ENCODE measurements around the gene FBXL7. TPM values are rescaled to one million over a fixed set of nuclear protein-coding genes. Genes with fewer than 3 reads are reported as not detected.

FBXL7 gene
- total RNA-seq, 1 donor from 2014 or later, result 70.7 TPM

- Mint-ChIP-seq H3K9me3 (no peaks in the 10 kb centered on the region), H3K4me1 (peaks cover 27% of the 10 kb centered on the region), H3K36me3 (no peaks in the 10 kb centered on the region), H3K27ac (no peak overlapping the region), H3K27me3 (ENCODE audit: low read depth) (peaks cover 6% of the 10 kb centered on the region), H3K4me3 (no peak overlapping the region)
- no peak for DNase-seq (ENCODE audit: low spot score in 2 of 2, unreplicated experiment in 2 of 2)
- TF ChIP-seq CTCF (IDR thresholded peaks at IDR 0.05; ENCODE audit: unreplicated experiment), result no peak
Measured at GRCh38 chr5:15492545-15492944, 7.4 kb upstream of the FBXL7 start.

GRCh38 chr5:15493501-15493900, 6.5 kb upstream of the FBXL7 start:
- Mint-ChIP-seq H3K36me3 (no peaks in the 10 kb centered on the region), H3K27ac (no peak overlapping the region), H3K9me3 (no peaks in the 10 kb centered on the region), H3K4me3 (no peak overlapping the region), H3K27me3 (ENCODE audit: low read depth) (peaks cover 6% of the 10 kb centered on the region), H3K4me1 (peaks cover 36% of the 10 kb centered on the region)
- TF ChIP-seq CTCF (IDR thresholded peaks at IDR 0.05; ENCODE audit: unreplicated experiment), result no peak
- no peak for DNase-seq (ENCODE audit: low spot score in 2 of 2, unreplicated experiment in 2 of 2)

GRCh38 chr5:15495026-15495425, 5.0 kb upstream of the FBXL7 start:
- Mint-ChIP-seq H3K36me3 (no peaks in the 10 kb centered on the region), H3K4me1 (peaks cover 40% of the 10 kb centered on the region), H3K27ac (no peak overlapping the region), H3K4me3 (no peak overlapping the region), H3K27me3 (ENCODE audit: low read depth) (peaks cover 3% of the 10 kb centered on the region), H3K9me3 (no peaks in the 10 kb centered on the region)
- no peak for TF ChIP-seq CTCF (IDR thresholded peaks at IDR 0.05; ENCODE audit: unreplicated experiment)
- no peak for DNase-seq (ENCODE audit: low spot score in 2 of 2, unreplicated experiment in 2 of 2)

GRCh38 chr5:15496886-15497285, 3.1 kb upstream of the FBXL7 start:
- DNase-seq (ENCODE audit: low spot score in 2 of 2, unreplicated experiment in 2 of 2), result no peak
- Mint-ChIP-seq H3K36me3 (no peaks in the 10 kb centered on the region), H3K27ac (no peak overlapping the region), H3K4me1 (peaks cover 40% of the 10 kb centered on the region), H3K4me3 (no peak overlapping the region), H3K27me3 (ENCODE audit: low read depth) (peaks cover 2% of the 10 kb centered on the region), H3K9me3 (no peaks in the 10 kb centered on the region)
- no peak for TF ChIP-seq CTCF (IDR thresholded peaks at IDR 0.05; ENCODE audit: unreplicated experiment)

GRCh38 chr5:15500325-15501001, 483 bp downstream of the FBXL7 start:
- TF ChIP-seq CTCF (IDR thresholded peaks at IDR 0.05; ENCODE audit: unreplicated experiment), result no peak
- Mint-ChIP-seq H3K36me3 (peaks cover 11% of the 10 kb centered on the region), H3K9me3 (no peaks in the 10 kb centered on the region), H3K27me3 (ENCODE audit: low read depth) (peaks cover 2% of the 10 kb centered on the region), H3K4me1 (peaks cover 65% of the 10 kb centered on the region), H3K27ac (peak overlapping the region; percentile 91), H3K4me3 (peak overlapping the region; percentile 83)
- peak in 1 of 2 experiments; percentile 60 for DNase-seq (ENCODE audit: low spot score in 2 of 2, unreplicated experiment in 2 of 2)

All from mesothelial cell of epicardium (in vitro differentiated cells).